SK-N-SH treated with all-trans-retinoic acid at 6 μM for 48 hours (cell line): Measurements from ENCODE around the gene C11orf97.
"Not testable (repeated sequence)": the region's sequence is repeated elsewhere in the genome, so short reads cannot be mapped to it uniquely, and the experiment has no call there.

Source experiments
- ATAC-seq: fragments of 200-7000 bp; cut with Tn5 transposase; 3 replicates; pipeline ENCODE4 v1.9.1; 2020; ENCODE audit warnings: mild to moderate bottlenecking, moderate library complexity
- ARNTL ChIP-seq: fragments of 450-650 bp; formaldehyde crosslinking; IDR thresholded peaks from 2 replicates; pipeline ENCODE4 v1.5.0; 2020; ENCODE audit warnings: low read depth, mild to moderate bottlenecking, moderate library complexity, borderline replicate concordance
- BACH2 ChIP-seq: fragments of 250-450 bp; sonication (Bioruptor Pico); IDR thresholded peaks from 2 replicates; pipeline ENCODE4 v1.9.0; 2021; ENCODE audit warnings: mild to moderate bottlenecking, borderline replicate concordance
- CSDC2 ChIP-seq: fragments of 250-450 bp; sonication (Bioruptor Pico); IDR thresholded peaks from 2 replicates; pipeline ENCODE4 v1.5.0; 2020; ENCODE audit warnings: mild to moderate bottlenecking, moderate library complexity
- CSRNP3 ChIP-seq: fragments of 250-450 bp; sonication (Bioruptor Pico); IDR thresholded peaks from 2 replicates; pipeline ENCODE4 v1.5.1; 2021; ENCODE audit warnings: mild to moderate bottlenecking, moderate library complexity
- ISL1 ChIP-seq: fragments of 250-450 bp; sonication (Bioruptor Pico); IDR thresholded peaks from 2 replicates; pipeline ENCODE4 v2.1.2; 2022; ENCODE audit warnings: mild to moderate bottlenecking, moderate library complexity
- OSR1 ChIP-seq: fragments of 250-450 bp; sonication (Bioruptor Pico); IDR thresholded peaks from 2 replicates; pipeline ENCODE4 v1.8.0; 2022; ENCODE audit warnings: moderate library complexity, mild to moderate bottlenecking, inconsistent platforms
- PPARA ChIP-seq: fragments of 250-450 bp; sonication (Bioruptor Pico); IDR thresholded peaks from 2 replicates; pipeline ENCODE4 v1.5.0; 2020; ENCODE audit warnings: mild to moderate bottlenecking, borderline replicate concordance
- RARB ChIP-seq: fragments of 250-450 bp; sonication (Bioruptor Pico); IDR thresholded peaks from 2 replicates; pipeline ENCODE4 v1.8.0; 2021; ENCODE audit warnings: mild to moderate bottlenecking, moderate library complexity
- SNAI2 ChIP-seq: fragments of 250-450 bp; sonication (Bioruptor Pico); IDR thresholded peaks from 2 replicates; pipeline ENCODE4 v1.5.0; 2020; ENCODE audit warnings: mild to moderate bottlenecking, moderate library complexity
- TCF4 ChIP-seq: fragments of 250-450 bp; sonication (Bioruptor Pico); IDR thresholded peaks from 2 replicates; pipeline ENCODE4 v1.8.0; 2021; ENCODE audit warnings: mild to moderate bottlenecking, moderate library complexity, borderline replicate concordance
- TOX ChIP-seq: fragments of 250-450 bp; sonication (Bioruptor Pico); IDR thresholded peaks from 2 replicates; pipeline ENCODE4 v1.8.0; 2021; ENCODE audit warnings: mild to moderate bottlenecking, moderate library complexity, borderline replicate concordance
- ZC3H10 ChIP-seq: fragments of 250-450 bp; sonication (Bioruptor Pico); IDR thresholded peaks from 2 replicates; pipeline ENCODE4 v1.5.1; 2021; ENCODE audit warnings: mild to moderate bottlenecking, moderate library complexity
- ZFP3 ChIP-seq: fragments of 250-450 bp; sonication (Bioruptor Pico); IDR thresholded peaks from 2 replicates; pipeline ENCODE4 v1.5.0; 2020; ENCODE audit warnings: mild to moderate bottlenecking, moderate library complexity
- ZFP30 ChIP-seq: fragments of 450-650 bp; formaldehyde crosslinking; IDR thresholded peaks from 2 replicates; pipeline ENCODE4 v1.5.0; 2022; ENCODE audit warnings: mild to moderate bottlenecking, moderate library complexity
- ZNF565 ChIP-seq: fragments of 450-650 bp; formaldehyde crosslinking; conservative IDR thresholded peaks from 2 replicates; pipeline ENCODE4 v1.5.0; 2020; ENCODE audit warnings: low read depth, mild to moderate bottlenecking, moderate library complexity
- ZNF70 ChIP-seq: fragments of 450-650 bp; formaldehyde crosslinking; IDR thresholded peaks from 2 replicates; pipeline ENCODE4 v1.5.0; 2020; ENCODE audit warnings: mild to moderate bottlenecking, moderate library complexity
- ZNF8 ChIP-seq: fragments of 450-650 bp; formaldehyde crosslinking; IDR thresholded peaks from 2 replicates; pipeline ENCODE4 v1.5.0; 2020; ENCODE audit warnings: mild to moderate bottlenecking, moderate library complexity
- TF ChIP-seq, protein P1 (sequence below): fragments of 250-450 bp; sonication (Bioruptor Pico); IDR thresholded peaks from 2 replicates; pipeline ENCODE4 v1.8.0; 2020; ENCODE audit warnings: mild to moderate bottlenecking, moderate library complexity, borderline replicate concordance
- TF ChIP-seq, protein P2 (sequence below): fragments of 250-450 bp; sonication (Bioruptor Pico); IDR thresholded peaks from 2 replicates; pipeline ENCODE4 v1.8.0; 2021; ENCODE audit warnings: low read depth, mild to moderate bottlenecking, moderate library complexity, borderline replicate concordance
- TF ChIP-seq, protein P3 (sequence below): fragments of 250-450 bp; sonication (Bioruptor Pico); IDR thresholded peaks from 2 replicates; pipeline ENCODE4 v1.5.1; 2020; ENCODE audit warnings: low read depth, mild to moderate bottlenecking, moderate library complexity
- TF ChIP-seq, protein P4 (sequence below): fragments of 250-450 bp; sonication (Bioruptor Pico); IDR thresholded peaks from 2 replicates; pipeline ENCODE4 v1.5.0; 2020; ENCODE audit warnings: mild to moderate bottlenecking, moderate library complexity

Gene C11orf97

GRCh38 chr11:94568200-94568599 is 55.9 kb downstream of the C11orf97 start:
- TF ChIP-seq ZNF70: no peak
- no peak for TF ChIP-seq ISL1 (CRISPR knock-in tag)
- no peak for TF ChIP-seq TOX (CRISPR knock-in tag)
- no peak for TF ChIP-seq ZNF8 (CRISPR knock-in tag)
- TF ChIP-seq RARB (CRISPR knock-in tag): no peak
- no peak for TF ChIP-seq PPARA (CRISPR knock-in tag)
- no peak for TF ChIP-seq OSR1 (CRISPR knock-in tag)
- TF ChIP-seq CSRNP3 (CRISPR knock-in tag): no peak
- TF ChIP-seq BACH2 (CRISPR knock-in tag): no peak
- no peak for ATAC-seq

DNA sequence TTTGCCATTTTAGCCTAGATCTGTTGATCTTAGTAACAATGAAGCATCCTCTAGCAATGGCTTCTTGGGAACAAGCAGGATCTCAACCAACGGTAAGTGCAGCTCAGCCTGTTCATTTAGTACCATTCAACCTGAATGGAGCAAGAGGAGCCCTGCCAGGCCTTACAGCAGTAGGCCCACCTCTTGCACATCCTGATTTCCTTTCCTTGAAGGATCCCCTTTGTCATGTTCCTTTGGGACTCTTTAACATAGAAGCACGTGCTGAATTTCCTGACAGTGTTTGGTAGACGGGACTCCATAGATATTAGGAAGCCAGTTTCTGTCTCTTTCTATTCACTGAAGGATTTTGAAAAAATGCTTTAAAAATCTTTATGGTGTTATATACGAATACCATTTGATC is 56.5 kb downstream of the C11orf97 start:
- no peak for ATAC-seq
- TF ChIP-seq, protein P1, sequence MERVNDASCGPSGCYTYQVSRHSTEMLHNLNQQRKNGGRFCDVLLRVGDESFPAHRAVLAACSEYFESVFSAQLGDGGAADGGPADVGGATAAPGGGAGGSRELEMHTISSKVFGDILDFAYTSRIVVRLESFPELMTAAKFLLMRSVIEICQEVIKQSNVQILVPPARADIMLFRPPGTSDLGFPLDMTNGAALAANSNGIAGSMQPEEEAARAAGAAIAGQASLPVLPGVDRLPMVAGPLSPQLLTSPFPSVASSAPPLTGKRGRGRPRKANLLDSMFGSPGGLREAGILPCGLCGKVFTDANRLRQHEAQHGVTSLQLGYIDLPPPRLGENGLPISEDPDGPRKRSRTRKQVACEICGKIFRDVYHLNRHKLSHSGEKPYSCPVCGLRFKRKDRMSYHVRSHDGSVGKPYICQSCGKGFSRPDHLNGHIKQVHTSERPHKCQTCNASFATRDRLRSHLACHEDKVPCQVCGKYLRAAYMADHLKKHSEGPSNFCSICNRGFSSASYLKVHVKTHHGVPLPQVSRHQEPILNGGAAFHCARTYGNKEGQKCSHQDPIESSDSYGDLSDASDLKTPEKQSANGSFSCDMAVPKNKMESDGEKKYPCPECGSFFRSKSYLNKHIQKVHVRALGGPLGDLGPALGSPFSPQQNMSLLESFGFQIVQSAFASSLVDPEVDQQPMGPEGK: no peak
- TF ChIP-seq ZNF565 (CRISPR knock-in tag): no peak
- TF ChIP-seq ARNTL (CRISPR knock-in tag): no peak
- no peak for TF ChIP-seq RARB (CRISPR knock-in tag)
- no peak for TF ChIP-seq ZFP3 (CRISPR knock-in tag)
- no peak for TF ChIP-seq ISL1 (CRISPR knock-in tag)
- TF ChIP-seq TOX (CRISPR knock-in tag): no peak
- TF ChIP-seq, protein P2, sequence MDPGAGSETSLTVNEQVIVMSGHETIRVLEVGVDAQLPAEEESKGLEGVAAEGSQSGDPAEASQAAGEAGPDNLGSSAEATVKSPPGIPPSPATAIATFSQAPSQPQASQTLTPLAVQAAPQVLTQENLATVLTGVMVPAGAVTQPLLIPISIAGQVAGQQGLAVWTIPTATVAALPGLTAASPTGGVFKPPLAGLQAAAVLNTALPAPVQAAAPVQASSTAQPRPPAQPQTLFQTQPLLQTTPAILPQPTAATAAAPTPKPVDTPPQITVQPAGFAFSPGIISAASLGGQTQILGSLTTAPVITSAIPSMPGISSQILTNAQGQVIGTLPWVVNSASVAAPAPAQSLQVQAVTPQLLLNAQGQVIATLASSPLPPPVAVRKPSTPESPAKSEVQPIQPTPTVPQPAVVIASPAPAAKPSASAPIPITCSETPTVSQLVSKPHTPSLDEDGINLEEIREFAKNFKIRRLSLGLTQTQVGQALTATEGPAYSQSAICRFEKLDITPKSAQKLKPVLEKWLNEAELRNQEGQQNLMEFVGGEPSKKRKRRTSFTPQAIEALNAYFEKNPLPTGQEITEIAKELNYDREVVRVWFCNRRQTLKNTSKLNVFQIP (CRISPR knock-in tag): no peak
- TF ChIP-seq, protein P3, sequence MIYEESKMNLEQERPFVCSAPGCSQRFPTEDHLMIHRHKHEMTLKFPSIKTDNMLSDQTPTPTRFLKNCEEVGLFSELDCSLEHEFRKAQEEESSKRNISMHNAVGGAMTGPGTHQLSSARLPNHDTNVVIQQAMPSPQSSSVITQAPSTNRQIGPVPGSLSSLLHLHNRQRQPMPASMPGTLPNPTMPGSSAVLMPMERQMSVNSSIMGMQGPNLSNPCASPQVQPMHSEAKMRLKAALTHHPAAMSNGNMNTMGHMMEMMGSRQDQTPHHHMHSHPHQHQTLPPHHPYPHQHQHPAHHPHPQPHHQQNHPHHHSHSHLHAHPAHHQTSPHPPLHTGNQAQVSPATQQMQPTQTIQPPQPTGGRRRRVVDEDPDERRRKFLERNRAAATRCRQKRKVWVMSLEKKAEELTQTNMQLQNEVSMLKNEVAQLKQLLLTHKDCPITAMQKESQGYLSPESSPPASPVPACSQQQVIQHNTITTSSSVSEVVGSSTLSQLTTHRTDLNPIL (CRISPR knock-in tag): no peak
- no peak for TF ChIP-seq ZC3H10 (CRISPR knock-in tag)
- TF ChIP-seq CSDC2 (CRISPR knock-in tag): no peak
- TF ChIP-seq ZFP30 (CRISPR knock-in tag): no peak
- no peak for TF ChIP-seq TCF4 (CRISPR knock-in tag)
- TF ChIP-seq SNAI2 (CRISPR knock-in tag): no peak
- TF ChIP-seq, protein P4, sequence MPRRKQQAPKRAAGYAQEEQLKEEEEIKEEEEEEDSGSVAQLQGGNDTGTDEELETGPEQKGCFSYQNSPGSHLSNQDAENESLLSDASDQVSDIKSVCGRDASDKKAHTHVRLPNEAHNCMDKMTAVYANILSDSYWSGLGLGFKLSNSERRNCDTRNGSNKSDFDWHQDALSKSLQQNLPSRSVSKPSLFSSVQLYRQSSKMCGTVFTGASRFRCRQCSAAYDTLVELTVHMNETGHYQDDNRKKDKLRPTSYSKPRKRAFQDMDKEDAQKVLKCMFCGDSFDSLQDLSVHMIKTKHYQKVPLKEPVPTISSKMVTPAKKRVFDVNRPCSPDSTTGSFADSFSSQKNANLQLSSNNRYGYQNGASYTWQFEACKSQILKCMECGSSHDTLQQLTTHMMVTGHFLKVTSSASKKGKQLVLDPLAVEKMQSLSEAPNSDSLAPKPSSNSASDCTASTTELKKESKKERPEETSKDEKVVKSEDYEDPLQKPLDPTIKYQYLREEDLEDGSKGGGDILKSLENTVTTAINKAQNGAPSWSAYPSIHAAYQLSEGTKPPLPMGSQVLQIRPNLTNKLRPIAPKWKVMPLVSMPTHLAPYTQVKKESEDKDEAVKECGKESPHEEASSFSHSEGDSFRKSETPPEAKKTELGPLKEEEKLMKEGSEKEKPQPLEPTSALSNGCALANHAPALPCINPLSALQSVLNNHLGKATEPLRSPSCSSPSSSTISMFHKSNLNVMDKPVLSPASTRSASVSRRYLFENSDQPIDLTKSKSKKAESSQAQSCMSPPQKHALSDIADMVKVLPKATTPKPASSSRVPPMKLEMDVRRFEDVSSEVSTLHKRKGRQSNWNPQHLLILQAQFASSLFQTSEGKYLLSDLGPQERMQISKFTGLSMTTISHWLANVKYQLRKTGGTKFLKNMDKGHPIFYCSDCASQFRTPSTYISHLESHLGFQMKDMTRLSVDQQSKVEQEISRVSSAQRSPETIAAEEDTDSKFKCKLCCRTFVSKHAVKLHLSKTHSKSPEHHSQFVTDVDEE (CRISPR knock-in tag): no peak
- TF ChIP-seq BACH2 (CRISPR knock-in tag): no peak
- TF ChIP-seq OSR1 (CRISPR knock-in tag): no peak

- ATAC-seq: not testable (repeated sequence)
Observed at GRCh38 chr11:94572975-94573374, 60.7 kb downstream of the C11orf97 start.
